Epithelial cell of esophagus (primary cell): Measurements from ENCODE around the gene ACO1.

ENCODE experiments used
- DNase-seq: peaks from one replicate; pipeline ENCODE4 v3.0.0; 2010; ENCODE audit warnings: low read depth
- H3K4me3 ChIP-seq: 2 replicates; pipeline ENCODE4 v1.5.1; 2011; ENCODE audit warnings: mild to moderate bottlenecking, low read length, control low read depth
- CTCF ChIP-seq: IDR thresholded peaks from 2 replicates; pipeline ENCODE4 v1.5.1; 2011; ENCODE audit warnings: low read depth, mild to moderate bottlenecking, low read length, control low read depth, inconsistent platforms; ENCODE audit not compliant: insufficient read depth; ENCODE audit errors: missing control alignments

The ACO1 gene

GRCh38 chr9:32441678-32442077 is 57.2 kb downstream of the ACO1 start:
- no peak for DNase-seq
- no peak overlapping the region for H3K4me3 ChIP-seq
- no peak for TF ChIP-seq CTCF

- TF ChIP-seq CTCF: no peak
- no peak for DNase-seq
- H3K4me3 ChIP-seq: no peak overlapping the region
These were observed 58.0 kb downstream of the ACO1 start for GRCh38 chr9:32442433-32442832.

GRCh38 chr9:32449969-32450368 is 65.5 kb downstream of the ACO1 start:
- no peak for TF ChIP-seq CTCF
- no peak for DNase-seq
- no peak overlapping the region for H3K4me3 ChIP-seq

- DNase-seq: no peak
- no peak for TF ChIP-seq CTCF
- H3K4me3 ChIP-seq: no peak overlapping the region
These were observed 69.8 kb downstream of the ACO1 start for GRCh38 chr9:32454280-32454679.

- no peak overlapping the region for H3K4me3 ChIP-seq
- no peak for TF ChIP-seq CTCF
- no peak for DNase-seq
These were observed 71.3 kb downstream of the ACO1 start for GRCh38 chr9:32455738-32456137.

- H3K4me3 ChIP-seq: no peak overlapping the region
- DNase-seq: no peak
- TF ChIP-seq CTCF: no peak
These were observed 72.1 kb downstream of the ACO1 start for GRCh38 chr9:32456564-32456963.

GRCh38 chr9:32463500-32464293 is 79.3 kb downstream of the ACO1 start:
- no peak for DNase-seq
- TF ChIP-seq CTCF: no peak
- no peak overlapping the region for H3K4me3 ChIP-seq
